SK-N-SH treated with all-trans-retinoic acid at 6 μM for 48 hours (cell line): Measurements from ENCODE around the gene TNFRSF13B.

Experiments used
- ATAC-seq: fragments of 200-7000 bp; cut with Tn5 transposase; 3 replicates; pipeline ENCODE4 v1.9.1; 2020; ENCODE audit warnings: mild to moderate bottlenecking, moderate library complexity
- ARNTL ChIP-seq: fragments of 450-650 bp; formaldehyde crosslinking; IDR thresholded peaks from 2 replicates; pipeline ENCODE4 v1.5.0; 2020; ENCODE audit warnings: low read depth, mild to moderate bottlenecking, moderate library complexity, borderline replicate concordance
- BACH2 ChIP-seq: fragments of 250-450 bp; sonication (Bioruptor Pico); IDR thresholded peaks from 2 replicates; pipeline ENCODE4 v1.9.0; 2021; ENCODE audit warnings: mild to moderate bottlenecking, borderline replicate concordance
- CSDC2 ChIP-seq: fragments of 250-450 bp; sonication (Bioruptor Pico); IDR thresholded peaks from 2 replicates; pipeline ENCODE4 v1.5.0; 2020; ENCODE audit warnings: mild to moderate bottlenecking, moderate library complexity
- ESRRG ChIP-seq: fragments of 250-450 bp; sonication (Bioruptor Pico); IDR thresholded peaks from 2 replicates; pipeline ENCODE4 v1.6.1; 2021; ENCODE audit warnings: mild to moderate bottlenecking
- GLIS3 ChIP-seq: fragments of 250-450 bp; sonication (Bioruptor Pico); IDR thresholded peaks from 2 replicates; pipeline ENCODE4 v1.5.0; 2020; ENCODE audit warnings: mild to moderate bottlenecking, moderate library complexity
- ISL1 ChIP-seq: fragments of 250-450 bp; sonication (Bioruptor Pico); IDR thresholded peaks from 2 replicates; pipeline ENCODE4 v2.1.2; 2022; ENCODE audit warnings: mild to moderate bottlenecking, moderate library complexity
- OSR1 ChIP-seq: fragments of 250-450 bp; sonication (Bioruptor Pico); IDR thresholded peaks from 2 replicates; pipeline ENCODE4 v1.8.0; 2022; ENCODE audit warnings: moderate library complexity, mild to moderate bottlenecking, inconsistent platforms
- PPARA ChIP-seq: fragments of 250-450 bp; sonication (Bioruptor Pico); IDR thresholded peaks from 2 replicates; pipeline ENCODE4 v1.5.0; 2020; ENCODE audit warnings: mild to moderate bottlenecking, borderline replicate concordance
- RARB ChIP-seq: fragments of 250-450 bp; sonication (Bioruptor Pico); IDR thresholded peaks from 2 replicates; pipeline ENCODE4 v1.8.0; 2021; ENCODE audit warnings: mild to moderate bottlenecking, moderate library complexity
- SNAI2 ChIP-seq: fragments of 250-450 bp; sonication (Bioruptor Pico); IDR thresholded peaks from 2 replicates; pipeline ENCODE4 v1.5.0; 2020; ENCODE audit warnings: mild to moderate bottlenecking, moderate library complexity
- TOX ChIP-seq: fragments of 250-450 bp; sonication (Bioruptor Pico); IDR thresholded peaks from 2 replicates; pipeline ENCODE4 v1.8.0; 2021; ENCODE audit warnings: mild to moderate bottlenecking, moderate library complexity, borderline replicate concordance
- ZC3H10 ChIP-seq: fragments of 250-450 bp; sonication (Bioruptor Pico); IDR thresholded peaks from 2 replicates; pipeline ENCODE4 v1.5.1; 2021; ENCODE audit warnings: mild to moderate bottlenecking, moderate library complexity
- ZFP3 ChIP-seq: fragments of 250-450 bp; sonication (Bioruptor Pico); IDR thresholded peaks from 2 replicates; pipeline ENCODE4 v1.5.0; 2020; ENCODE audit warnings: mild to moderate bottlenecking, moderate library complexity
- ZFP30 ChIP-seq: fragments of 450-650 bp; formaldehyde crosslinking; IDR thresholded peaks from 2 replicates; pipeline ENCODE4 v1.5.0; 2022; ENCODE audit warnings: mild to moderate bottlenecking, moderate library complexity
- ZNF565 ChIP-seq: fragments of 450-650 bp; formaldehyde crosslinking; conservative IDR thresholded peaks from 2 replicates; pipeline ENCODE4 v1.5.0; 2020; ENCODE audit warnings: low read depth, mild to moderate bottlenecking, moderate library complexity
- ZNF70 ChIP-seq: fragments of 450-650 bp; formaldehyde crosslinking; IDR thresholded peaks from 2 replicates; pipeline ENCODE4 v1.5.0; 2020; ENCODE audit warnings: mild to moderate bottlenecking, moderate library complexity
- TF ChIP-seq, protein P1 (sequence below): fragments of 250-450 bp; sonication (Bioruptor Pico); IDR thresholded peaks from 2 replicates; pipeline ENCODE4 v1.8.0; 2020; ENCODE audit warnings: mild to moderate bottlenecking, moderate library complexity, borderline replicate concordance
- TF ChIP-seq, protein P2 (sequence below): fragments of 250-450 bp; sonication (Bioruptor Pico); IDR thresholded peaks from 2 replicates; pipeline ENCODE4 v1.5.0; 2020; ENCODE audit warnings: mild to moderate bottlenecking, moderate library complexity
- TF ChIP-seq, protein P3 (sequence below): fragments of 250-450 bp; sonication (Bioruptor Pico); IDR thresholded peaks from 2 replicates; pipeline ENCODE4 v1.5.1; 2020; ENCODE audit warnings: low read depth, mild to moderate bottlenecking, moderate library complexity
- TF ChIP-seq, protein P4 (sequence below): fragments of 250-450 bp; sonication (Bioruptor Pico); IDR thresholded peaks from 2 replicates; pipeline ENCODE4 v1.8.0; 2021; ENCODE audit warnings: low read depth, mild to moderate bottlenecking, moderate library complexity, borderline replicate concordance

Gene TNFRSF13B

DNA sequence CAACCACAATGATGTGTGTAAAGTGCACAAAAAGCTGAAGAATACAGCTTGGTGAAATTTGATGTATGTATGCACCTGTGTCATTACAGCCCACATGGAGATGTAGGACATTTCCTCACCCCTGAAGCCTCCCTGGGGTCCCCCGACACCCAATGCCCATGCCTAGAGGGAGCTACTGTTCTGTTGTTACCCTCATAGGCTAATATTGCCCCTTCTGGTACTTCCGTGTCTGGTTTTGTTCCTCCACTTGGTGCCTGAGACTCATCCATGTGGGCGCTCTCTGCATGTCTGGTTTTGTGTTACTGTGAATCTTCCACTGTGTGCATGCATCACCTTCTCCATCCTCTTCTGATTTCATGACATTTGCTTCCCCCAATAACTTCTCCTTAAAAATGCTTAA, 18.6 kb downstream of the TNFRSF13B start:
- no peak for ATAC-seq
- no peak for TF ChIP-seq TOX (CRISPR knock-in tag)
- no peak for TF ChIP-seq ZNF70 (CRISPR knock-in tag)
- TF ChIP-seq SNAI2 (CRISPR knock-in tag), result no peak
- TF ChIP-seq ZFP30 (CRISPR knock-in tag), result no peak

DNA sequence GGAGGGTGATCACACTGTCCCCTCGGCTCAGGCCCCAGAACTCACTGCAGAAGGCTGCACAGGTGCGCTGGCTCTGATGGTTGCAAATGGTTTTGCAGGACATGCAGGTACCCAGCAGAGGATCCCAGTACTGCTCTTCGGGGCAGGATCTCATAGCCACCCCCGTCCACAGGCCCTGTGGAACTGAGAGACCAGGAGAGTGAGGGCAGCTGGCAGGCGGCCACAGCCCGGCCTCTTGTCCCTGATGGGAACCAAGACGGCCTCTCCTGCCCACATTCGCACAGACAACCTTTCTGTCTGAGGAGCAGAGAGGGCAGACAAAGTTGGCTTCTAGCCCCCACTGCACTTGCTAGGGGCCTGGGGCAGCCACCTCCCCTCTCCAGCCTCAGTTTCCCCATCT, 19.5 kb downstream of the TNFRSF13B start:
- TF ChIP-seq, protein P1, sequence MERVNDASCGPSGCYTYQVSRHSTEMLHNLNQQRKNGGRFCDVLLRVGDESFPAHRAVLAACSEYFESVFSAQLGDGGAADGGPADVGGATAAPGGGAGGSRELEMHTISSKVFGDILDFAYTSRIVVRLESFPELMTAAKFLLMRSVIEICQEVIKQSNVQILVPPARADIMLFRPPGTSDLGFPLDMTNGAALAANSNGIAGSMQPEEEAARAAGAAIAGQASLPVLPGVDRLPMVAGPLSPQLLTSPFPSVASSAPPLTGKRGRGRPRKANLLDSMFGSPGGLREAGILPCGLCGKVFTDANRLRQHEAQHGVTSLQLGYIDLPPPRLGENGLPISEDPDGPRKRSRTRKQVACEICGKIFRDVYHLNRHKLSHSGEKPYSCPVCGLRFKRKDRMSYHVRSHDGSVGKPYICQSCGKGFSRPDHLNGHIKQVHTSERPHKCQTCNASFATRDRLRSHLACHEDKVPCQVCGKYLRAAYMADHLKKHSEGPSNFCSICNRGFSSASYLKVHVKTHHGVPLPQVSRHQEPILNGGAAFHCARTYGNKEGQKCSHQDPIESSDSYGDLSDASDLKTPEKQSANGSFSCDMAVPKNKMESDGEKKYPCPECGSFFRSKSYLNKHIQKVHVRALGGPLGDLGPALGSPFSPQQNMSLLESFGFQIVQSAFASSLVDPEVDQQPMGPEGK (CRISPR knock-in tag), result no peak
- TF ChIP-seq, protein P2, sequence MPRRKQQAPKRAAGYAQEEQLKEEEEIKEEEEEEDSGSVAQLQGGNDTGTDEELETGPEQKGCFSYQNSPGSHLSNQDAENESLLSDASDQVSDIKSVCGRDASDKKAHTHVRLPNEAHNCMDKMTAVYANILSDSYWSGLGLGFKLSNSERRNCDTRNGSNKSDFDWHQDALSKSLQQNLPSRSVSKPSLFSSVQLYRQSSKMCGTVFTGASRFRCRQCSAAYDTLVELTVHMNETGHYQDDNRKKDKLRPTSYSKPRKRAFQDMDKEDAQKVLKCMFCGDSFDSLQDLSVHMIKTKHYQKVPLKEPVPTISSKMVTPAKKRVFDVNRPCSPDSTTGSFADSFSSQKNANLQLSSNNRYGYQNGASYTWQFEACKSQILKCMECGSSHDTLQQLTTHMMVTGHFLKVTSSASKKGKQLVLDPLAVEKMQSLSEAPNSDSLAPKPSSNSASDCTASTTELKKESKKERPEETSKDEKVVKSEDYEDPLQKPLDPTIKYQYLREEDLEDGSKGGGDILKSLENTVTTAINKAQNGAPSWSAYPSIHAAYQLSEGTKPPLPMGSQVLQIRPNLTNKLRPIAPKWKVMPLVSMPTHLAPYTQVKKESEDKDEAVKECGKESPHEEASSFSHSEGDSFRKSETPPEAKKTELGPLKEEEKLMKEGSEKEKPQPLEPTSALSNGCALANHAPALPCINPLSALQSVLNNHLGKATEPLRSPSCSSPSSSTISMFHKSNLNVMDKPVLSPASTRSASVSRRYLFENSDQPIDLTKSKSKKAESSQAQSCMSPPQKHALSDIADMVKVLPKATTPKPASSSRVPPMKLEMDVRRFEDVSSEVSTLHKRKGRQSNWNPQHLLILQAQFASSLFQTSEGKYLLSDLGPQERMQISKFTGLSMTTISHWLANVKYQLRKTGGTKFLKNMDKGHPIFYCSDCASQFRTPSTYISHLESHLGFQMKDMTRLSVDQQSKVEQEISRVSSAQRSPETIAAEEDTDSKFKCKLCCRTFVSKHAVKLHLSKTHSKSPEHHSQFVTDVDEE, result no peak
- TF ChIP-seq GLIS3, result no peak
- no peak for TF ChIP-seq CSDC2 (CRISPR knock-in tag)
- no peak for ATAC-seq

DNA sequence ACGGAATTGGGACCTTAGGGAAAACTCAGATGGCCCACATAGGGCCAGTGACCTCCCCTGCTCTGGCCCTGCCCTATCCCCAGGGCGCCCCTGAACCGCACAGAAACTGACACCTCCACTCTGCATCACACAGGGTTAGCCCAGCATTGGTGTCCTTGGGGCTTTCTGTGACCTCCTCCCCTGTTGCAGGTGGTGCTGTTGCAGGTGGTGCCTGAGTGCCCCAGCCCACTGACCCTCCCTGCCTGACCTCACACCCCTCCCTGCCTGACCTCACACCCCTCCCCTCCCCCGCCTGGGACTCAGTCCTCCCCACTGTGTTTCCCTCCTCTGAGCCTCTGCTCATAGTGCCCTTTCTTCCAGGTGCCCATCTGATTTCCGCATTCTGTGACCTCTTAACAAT, 21.4 kb downstream of the TNFRSF13B start:
- ATAC-seq, result no peak
- TF ChIP-seq OSR1 (CRISPR knock-in tag) (no peak), RARB (CRISPR knock-in tag) (no peak), ESRRG (CRISPR knock-in tag) (no peak), ZC3H10 (no peak), ISL1 (CRISPR knock-in tag) (no peak), SNAI2 (CRISPR knock-in tag) (no peak), BACH2 (CRISPR knock-in tag) (no peak), CSDC2 (CRISPR knock-in tag) (no peak), ZFP30 (CRISPR knock-in tag) (no peak), ZFP3 (CRISPR knock-in tag) (no peak), ZNF565 (CRISPR knock-in tag) (no peak), ZNF70 (CRISPR knock-in tag) (no peak), PPARA (CRISPR knock-in tag) (no peak), TOX (CRISPR knock-in tag) (no peak), ARNTL (no peak)
- TF ChIP-seq, protein P3, sequence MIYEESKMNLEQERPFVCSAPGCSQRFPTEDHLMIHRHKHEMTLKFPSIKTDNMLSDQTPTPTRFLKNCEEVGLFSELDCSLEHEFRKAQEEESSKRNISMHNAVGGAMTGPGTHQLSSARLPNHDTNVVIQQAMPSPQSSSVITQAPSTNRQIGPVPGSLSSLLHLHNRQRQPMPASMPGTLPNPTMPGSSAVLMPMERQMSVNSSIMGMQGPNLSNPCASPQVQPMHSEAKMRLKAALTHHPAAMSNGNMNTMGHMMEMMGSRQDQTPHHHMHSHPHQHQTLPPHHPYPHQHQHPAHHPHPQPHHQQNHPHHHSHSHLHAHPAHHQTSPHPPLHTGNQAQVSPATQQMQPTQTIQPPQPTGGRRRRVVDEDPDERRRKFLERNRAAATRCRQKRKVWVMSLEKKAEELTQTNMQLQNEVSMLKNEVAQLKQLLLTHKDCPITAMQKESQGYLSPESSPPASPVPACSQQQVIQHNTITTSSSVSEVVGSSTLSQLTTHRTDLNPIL, result no peak
- TF ChIP-seq, protein P4, sequence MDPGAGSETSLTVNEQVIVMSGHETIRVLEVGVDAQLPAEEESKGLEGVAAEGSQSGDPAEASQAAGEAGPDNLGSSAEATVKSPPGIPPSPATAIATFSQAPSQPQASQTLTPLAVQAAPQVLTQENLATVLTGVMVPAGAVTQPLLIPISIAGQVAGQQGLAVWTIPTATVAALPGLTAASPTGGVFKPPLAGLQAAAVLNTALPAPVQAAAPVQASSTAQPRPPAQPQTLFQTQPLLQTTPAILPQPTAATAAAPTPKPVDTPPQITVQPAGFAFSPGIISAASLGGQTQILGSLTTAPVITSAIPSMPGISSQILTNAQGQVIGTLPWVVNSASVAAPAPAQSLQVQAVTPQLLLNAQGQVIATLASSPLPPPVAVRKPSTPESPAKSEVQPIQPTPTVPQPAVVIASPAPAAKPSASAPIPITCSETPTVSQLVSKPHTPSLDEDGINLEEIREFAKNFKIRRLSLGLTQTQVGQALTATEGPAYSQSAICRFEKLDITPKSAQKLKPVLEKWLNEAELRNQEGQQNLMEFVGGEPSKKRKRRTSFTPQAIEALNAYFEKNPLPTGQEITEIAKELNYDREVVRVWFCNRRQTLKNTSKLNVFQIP, result no peak
- TF ChIP-seq, protein P1 (CRISPR knock-in tag), result no peak
- TF ChIP-seq, protein P2, result no peak
